PC-3 (cell line): ENCODE data around the gene MVB12B.

Source experiments
- EZH2 ChIP-seq: fragments of 300-600 bp; sonication (generic); IDR thresholded peaks from one replicate; pipeline ENCODE4 v1.6.1; 2017; ENCODE audit warnings: antibody characterized with exemption, mild to moderate bottlenecking, low read length; ENCODE audit not compliant: unreplicated experiment
- EZH2phosphoT487 ChIP-seq: fragments of 300-600 bp; sonication (generic); IDR thresholded peaks from 2 replicates; pipeline ENCODE4 v1.6.1; 2018; ENCODE audit warnings: mild to moderate bottlenecking, antibody characterized with exemption, low read length, borderline replicate concordance
- TF ChIP-seq, protein P1 (sequence below): fragments of 300-600 bp; sonication (generic); conservative IDR thresholded peaks from 2 replicates; pipeline ENCODE4 v1.5.1; 2017; ENCODE audit warnings: antibody characterized with exemption, low read depth, mild to moderate bottlenecking, low read length

DNA sequence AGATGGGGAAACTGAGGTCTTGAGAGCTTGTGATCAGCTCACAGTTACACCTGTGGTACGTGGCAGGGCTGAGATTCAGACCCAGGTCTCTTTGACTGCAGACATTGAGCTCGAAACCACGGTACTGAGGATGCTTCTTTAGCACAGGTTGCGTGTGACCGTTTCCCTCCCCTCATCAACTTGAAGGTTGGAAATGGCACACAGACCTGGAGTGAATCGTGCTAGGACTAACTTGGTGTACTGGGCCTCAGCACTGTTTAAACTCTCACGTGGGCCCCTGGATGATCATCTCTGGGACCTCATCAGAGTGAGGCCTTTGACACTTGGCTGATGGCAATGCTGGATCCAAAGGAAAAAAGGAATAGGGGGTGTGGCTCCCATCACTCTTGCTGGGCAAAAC, 106.0 kb downstream of the MVB12B start:
- TF ChIP-seq, protein P1, sequence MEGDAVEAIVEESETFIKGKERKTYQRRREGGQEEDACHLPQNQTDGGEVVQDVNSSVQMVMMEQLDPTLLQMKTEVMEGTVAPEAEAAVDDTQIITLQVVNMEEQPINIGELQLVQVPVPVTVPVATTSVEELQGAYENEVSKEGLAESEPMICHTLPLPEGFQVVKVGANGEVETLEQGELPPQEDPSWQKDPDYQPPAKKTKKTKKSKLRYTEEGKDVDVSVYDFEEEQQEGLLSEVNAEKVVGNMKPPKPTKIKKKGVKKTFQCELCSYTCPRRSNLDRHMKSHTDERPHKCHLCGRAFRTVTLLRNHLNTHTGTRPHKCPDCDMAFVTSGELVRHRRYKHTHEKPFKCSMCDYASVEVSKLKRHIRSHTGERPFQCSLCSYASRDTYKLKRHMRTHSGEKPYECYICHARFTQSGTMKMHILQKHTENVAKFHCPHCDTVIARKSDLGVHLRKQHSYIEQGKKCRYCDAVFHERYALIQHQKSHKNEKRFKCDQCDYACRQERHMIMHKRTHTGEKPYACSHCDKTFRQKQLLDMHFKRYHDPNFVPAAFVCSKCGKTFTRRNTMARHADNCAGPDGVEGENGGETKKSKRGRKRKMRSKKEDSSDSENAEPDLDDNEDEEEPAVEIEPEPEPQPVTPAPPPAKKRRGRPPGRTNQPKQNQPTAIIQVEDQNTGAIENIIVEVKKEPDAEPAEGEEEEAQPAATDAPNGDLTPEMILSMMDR: no peak
- no peak for TF ChIP-seq EZH2
- no peak for TF ChIP-seq EZH2phosphoT487
